ENCODE results near the gene FHDC1. TPM values are rescaled to one million over a fixed set of nuclear protein-coding genes. Genes with fewer than 3 reads are reported as not detected.

FHDC1 gene
- total RNA-seq, 2 experiments from 2014 or later, result 0.05 to 0.11 TPM

DNA sequence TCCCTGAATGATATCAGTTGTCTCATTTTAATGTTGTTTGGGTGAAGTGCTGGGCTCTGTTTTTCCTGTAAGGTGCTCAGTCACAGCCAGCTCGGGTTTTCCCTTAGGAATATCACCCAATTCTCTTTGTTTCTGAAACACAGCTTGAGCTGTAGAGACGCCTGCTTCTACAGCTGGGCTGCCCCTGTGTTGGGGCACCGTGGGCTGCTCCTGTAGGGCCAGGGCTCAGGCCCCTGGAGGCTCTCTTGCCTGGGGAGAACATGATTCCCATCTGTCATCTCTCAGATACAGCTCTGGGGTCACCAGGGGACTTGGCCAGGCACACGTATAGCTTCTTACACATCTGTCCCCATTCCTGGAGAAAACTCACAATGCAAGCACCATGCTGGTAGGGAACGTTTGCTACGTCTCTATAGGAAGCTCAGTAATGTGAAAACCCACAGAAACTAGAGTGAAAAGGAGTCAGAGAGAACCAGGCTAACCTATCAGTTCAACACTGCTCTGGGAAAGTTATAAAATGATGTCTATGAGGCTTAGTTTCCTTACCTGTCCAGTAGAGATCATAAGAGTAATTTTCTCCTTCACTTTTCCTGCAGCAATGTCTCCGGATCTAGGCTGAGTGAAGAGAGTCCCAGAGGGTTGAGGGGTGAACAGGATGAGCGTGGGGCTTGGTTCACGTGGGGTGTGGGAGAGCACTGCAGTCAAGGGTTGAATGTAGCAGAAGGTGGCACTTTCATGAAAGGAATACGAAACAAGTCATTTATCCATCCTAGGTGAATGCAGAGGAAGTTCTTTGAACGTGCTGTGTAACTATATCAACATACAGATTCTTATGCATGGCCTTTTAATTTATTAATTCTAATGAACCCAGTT lies 14.5 kb downstream of the FHDC1 start:
- Mint-ChIP-seq H3K4me1 (ENCODE audit: low read depth) (no peaks in the 10 kb centered on the region), H3K4me3 (no peak overlapping the region), H3K27me3 (peaks cover 8% of the 10 kb centered on the region), H3K9me3 (no peaks in the 10 kb centered on the region), H3K27ac (no peak overlapping the region), H3K36me3 (ENCODE audit: low read depth) (no peaks in the 10 kb centered on the region)
- DNase-seq (no peak), ATAC-seq (no peak)
- intact Hi-C loops (cut with micrococcal nuclease), result no loop called here
- CTCF ChIA-PET, result interaction anchor here (1.2 to 1.4 kb wide), 2 partner anchors 16 to 133 kb away, joined by 3 to 4 read pairs; no protein-coding TSS in a partner anchor
- POLR2A ChIA-PET, result interaction anchor here (1.3 kb wide), 1 partner anchor 12 kb away, joined by 4 read pairs; no protein-coding TSS in a partner anchor
- TF ChIP-seq, protein P1, sequence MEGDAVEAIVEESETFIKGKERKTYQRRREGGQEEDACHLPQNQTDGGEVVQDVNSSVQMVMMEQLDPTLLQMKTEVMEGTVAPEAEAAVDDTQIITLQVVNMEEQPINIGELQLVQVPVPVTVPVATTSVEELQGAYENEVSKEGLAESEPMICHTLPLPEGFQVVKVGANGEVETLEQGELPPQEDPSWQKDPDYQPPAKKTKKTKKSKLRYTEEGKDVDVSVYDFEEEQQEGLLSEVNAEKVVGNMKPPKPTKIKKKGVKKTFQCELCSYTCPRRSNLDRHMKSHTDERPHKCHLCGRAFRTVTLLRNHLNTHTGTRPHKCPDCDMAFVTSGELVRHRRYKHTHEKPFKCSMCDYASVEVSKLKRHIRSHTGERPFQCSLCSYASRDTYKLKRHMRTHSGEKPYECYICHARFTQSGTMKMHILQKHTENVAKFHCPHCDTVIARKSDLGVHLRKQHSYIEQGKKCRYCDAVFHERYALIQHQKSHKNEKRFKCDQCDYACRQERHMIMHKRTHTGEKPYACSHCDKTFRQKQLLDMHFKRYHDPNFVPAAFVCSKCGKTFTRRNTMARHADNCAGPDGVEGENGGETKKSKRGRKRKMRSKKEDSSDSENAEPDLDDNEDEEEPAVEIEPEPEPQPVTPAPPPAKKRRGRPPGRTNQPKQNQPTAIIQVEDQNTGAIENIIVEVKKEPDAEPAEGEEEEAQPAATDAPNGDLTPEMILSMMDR (IDR thresholded peaks at IDR 0.05), result no peak

- ChIA-PET POLR2A (no interaction called here), CTCF (no interaction called here)
- Mint-ChIP-seq H3K4me1 (ENCODE audit: low read depth) (no peaks in the 10 kb centered on the region), H3K27ac (no peak overlapping the region), H3K36me3 (ENCODE audit: low read depth) (no peaks in the 10 kb centered on the region), H3K27me3 (peaks cover 8% of the 10 kb centered on the region), H3K4me3 (no peak overlapping the region), H3K9me3 (no peaks in the 10 kb centered on the region)
- ATAC-seq (no peak), DNase-seq (no peak)
- intact Hi-C loops (cut with micrococcal nuclease), result no loop called here
- TF ChIP-seq, protein P1 (IDR thresholded peaks at IDR 0.05), result no peak
These were observed 15.2 kb downstream of the FHDC1 start for GRCh38 chr4:152951348-152951747.

DNA sequence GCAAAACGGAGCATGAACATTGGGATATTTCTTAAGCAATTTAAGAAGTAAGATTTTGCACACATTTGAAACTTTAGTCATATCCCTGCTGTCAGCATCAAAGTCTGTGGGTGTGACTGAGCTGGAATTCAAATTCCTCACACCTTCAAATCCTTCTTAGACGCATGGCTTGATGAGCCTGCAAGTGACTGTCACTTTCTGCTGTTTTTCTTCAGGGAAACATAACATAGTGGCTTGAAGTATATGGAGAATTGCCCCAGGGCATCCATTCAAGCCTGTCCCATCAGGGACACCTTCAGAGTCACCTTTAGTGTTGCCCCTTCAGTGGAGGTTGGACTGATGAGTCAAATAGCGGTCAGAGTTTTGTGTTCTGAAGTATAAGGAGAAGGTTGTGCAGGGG lies 17.4 kb downstream of the FHDC1 start:
- Mint-ChIP-seq H3K4me3 (no peak overlapping the region), H3K27ac (no peak overlapping the region), H3K4me1 (ENCODE audit: low read depth) (no peaks in the 10 kb centered on the region), H3K27me3 (peaks cover 3% of the 10 kb centered on the region), H3K9me3 (no peaks in the 10 kb centered on the region), H3K36me3 (ENCODE audit: low read depth) (no peaks in the 10 kb centered on the region)
- ChIA-PET CTCF (no interaction called here), POLR2A (no interaction called here)
- no peak for ATAC-seq
- TF ChIP-seq, protein P1 (IDR thresholded peaks at IDR 0.05), result no peak
- intact Hi-C loops (cut with micrococcal nuclease), result no loop called here
- no peak for DNase-seq

- Mint-ChIP-seq H3K9me3 (no peaks in the 10 kb centered on the region), H3K27me3 (peaks cover 3% of the 10 kb centered on the region), H3K36me3 (ENCODE audit: low read depth) (no peaks in the 10 kb centered on the region), H3K4me3 (no peak overlapping the region), H3K4me1 (ENCODE audit: low read depth) (no peaks in the 10 kb centered on the region), H3K27ac (no peak overlapping the region)
- no peak for DNase-seq
- no peak for ATAC-seq
- TF ChIP-seq, protein P1 (IDR thresholded peaks at IDR 0.05), result no peak
- intact Hi-C loops (cut with micrococcal nuclease), result no loop called here
- CTCF ChIA-PET, result interaction anchor here (1.2 kb wide), 1 partner anchor 11 kb away, joined by 4 read pairs; no protein-coding TSS in a partner anchor
- POLR2A ChIA-PET, result interaction anchor here (0.6 kb wide), 1 partner anchor 1259 kb away, joined by 3 read pairs; no protein-coding TSS in a partner anchor
These were observed 18.6 kb downstream of the FHDC1 start for GRCh38 chr4:152954741-152955140.

- ChIA-PET CTCF (interaction anchor here (1.1 kb wide), 1 partner anchor 709 kb away, joined by 3 read pairs; no protein-coding TSS in a partner anchor), POLR2A (interaction anchor here (1.0 kb wide), 1 partner anchor 83 kb away, joined by 3 read pairs; no protein-coding TSS in a partner anchor)
- ATAC-seq (no peak), DNase-seq (no peak)
- TF ChIP-seq, protein P1 (IDR thresholded peaks at IDR 0.05), result no peak
- Mint-ChIP-seq H3K4me1 (ENCODE audit: low read depth) (no peaks in the 10 kb centered on the region), H3K27ac (no peak overlapping the region), H3K4me3 (no peak overlapping the region), H3K36me3 (ENCODE audit: low read depth) (no peaks in the 10 kb centered on the region), H3K27me3 (no peaks in the 10 kb centered on the region), H3K9me3 (no peaks in the 10 kb centered on the region)
- intact Hi-C loops (cut with micrococcal nuclease), result no loop called here
These were observed 20.0 kb downstream of the FHDC1 start for GRCh38 chr4:152956147-152956546.

Measured in activated CD8-positive, alpha-beta T cell treated with anti-CD3 and anti-CD28 coated beads for 36 hours (primary cell).